ENCODE data around the gene DTX2.
"Not testable (repeated sequence)": the region's sequence is repeated elsewhere in the genome, so short reads cannot be mapped to it uniquely, and the experiment has no call there.

Gene DTX2

GRCh38 chr7:76461464-76462101 lies at the start of gene DTX2:
DTX2 (plus strand) TSS chr7:76461709; CDS start chr7:76480510, 18,801 bp downstream.
- peak in 1 of 3 donors; percentile 13 for DNase-seq (ENCODE audit: low read depth in 3 of 3, low spot score in 1 of 3)

GRCh38 chr7:76412249-76412648 lies 49.3 kb upstream of the DTX2 start:
- no peak for DNase-seq (ENCODE audit: low read depth in 3 of 3, low spot score in 1 of 3)

GRCh38 chr7:76417654-76418310 lies 43.7 kb upstream of the DTX2 start:
- not testable (repeated sequence) for DNase-seq (ENCODE audit: low read depth in 3 of 3, low spot score in 1 of 3)

- not testable (repeated sequence) for DNase-seq (ENCODE audit: low read depth in 3 of 3, low spot score in 1 of 3)
Measured at GRCh38 chr7:76421097-76421496, 40.4 kb upstream of the DTX2 start.

- DNase-seq (ENCODE audit: low read depth in 3 of 3, low spot score in 1 of 3): no peak
Measured at GRCh38 chr7:76423666-76424412, 37.7 kb upstream of the DTX2 start.

- DNase-seq (ENCODE audit: low read depth in 3 of 3, low spot score in 1 of 3): no peak
Measured at GRCh38 chr7:76424413-76425111, 36.9 kb upstream of the DTX2 start, which contains the start of gene ZP3. ZP3 (plus strand) TSS chr7:76424950; CDS start chr7:76424965, 15 bp downstream.

GRCh38 chr7:76425156-76425555 lies 36.4 kb upstream of the DTX2 start:
- no peak for DNase-seq (ENCODE audit: low read depth in 3 of 3, low spot score in 1 of 3)

GRCh38 chr7:76425558-76425957 lies 36.0 kb upstream of the DTX2 start:
- DNase-seq (ENCODE audit: low read depth in 3 of 3, low spot score in 1 of 3): not testable (repeated sequence)

GRCh38 chr7:76426246-76426645 lies 35.3 kb upstream of the DTX2 start:
- DNase-seq (ENCODE audit: low read depth in 3 of 3, low spot score in 1 of 3): no peak

GRCh38 chr7:76427635-76428034 lies 33.9 kb upstream of the DTX2 start:
- DNase-seq (ENCODE audit: low read depth in 3 of 3, low spot score in 1 of 3): no peak

GRCh38 chr7:76428149-76428823 lies 33.2 kb upstream of the DTX2 start:
- no peak for DNase-seq (ENCODE audit: low read depth in 3 of 3, low spot score in 1 of 3)

- DNase-seq (ENCODE audit: low read depth in 3 of 3, low spot score in 1 of 3): no peak
Measured at GRCh38 chr7:76428868-76429805, 32.4 kb upstream of the DTX2 start.

GRCh38 chr7:76430211-76430610 lies 31.3 kb upstream of the DTX2 start:
- DNase-seq (ENCODE audit: low read depth in 3 of 3, low spot score in 1 of 3): no peak

GRCh38 chr7:76430836-76431235 lies 30.7 kb upstream of the DTX2 start:
- no peak for DNase-seq (ENCODE audit: low read depth in 3 of 3, low spot score in 1 of 3)

- peak; percentile 11 to 30 (median 16) for DNase-seq (ENCODE audit: low read depth in 3 of 3, low spot score in 1 of 3)
Measured at GRCh38 chr7:76437873-76438272, 23.6 kb upstream of the DTX2 start.

GRCh38 chr7:76439120-76439888 lies 22.2 kb upstream of the DTX2 start:
- not testable (repeated sequence) for DNase-seq (ENCODE audit: low read depth in 3 of 3, low spot score in 1 of 3)

- not testable (repeated sequence) for DNase-seq (ENCODE audit: low read depth in 3 of 3, low spot score in 1 of 3)
Measured at GRCh38 chr7:76440404-76440803, 21.1 kb upstream of the DTX2 start.

- DNase-seq (ENCODE audit: low read depth in 3 of 3, low spot score in 1 of 3): not testable (repeated sequence)
Measured at GRCh38 chr7:76441792-76442191, 19.7 kb upstream of the DTX2 start.
